Lower leg skin (tissue), 4 donors: ENCODE measurements around the gene DHRS4L2. TPM values are rescaled to one million over a fixed set of nuclear protein-coding genes. Genes with fewer than 3 reads are reported as not detected.
"Not testable (repeated sequence)": the region's sequence is repeated elsewhere in the genome, so short reads cannot be mapped to it uniquely, and the experiment has no call there.

Source experiments
- DNase-seq, 2 donors: peaks; one replicate each; pipeline ENCODE4 v3.0.0-alpha.2; 2019; ENCODE audit warnings: low spot score in 2 of 2
- H3K4me3 ChIP-seq: fragments of 200-600 bp; sonication (generic); 2 replicates; pipeline ENCODE4 v1.5.1; 2017; ENCODE audit warnings: mild to moderate bottlenecking, low read depth; ENCODE audit not compliant: poor library complexity, severe bottlenecking
- CTCF ChIP-seq, 3 donors: fragments of 450-650 bp; IDR thresholded peaks; one replicate each; pipeline ENCODE4 v1.5.1; 2016; ENCODE audit warnings: antibody characterized with exemption in 3 of 3, mild to moderate bottlenecking in 3 of 3, moderate library complexity in 2 of 3
- POLR2A ChIP-seq, 2 donors: fragments of 450-650 bp; IDR thresholded peaks; one replicate each; pipeline ENCODE4 v1.6.1; 2016 to 2017; ENCODE audit warnings: antibody characterized with exemption in 2 of 2, mild to moderate bottlenecking in 1 of 2, moderate library complexity in 1 of 2
- WGBS, 2 donors: methylation state at CpG; one replicate each; pipeline ENCODE4 v1.1.5; 2018; 5-methylcytosine and 5-hydroxymethylcytosine counted together
- intact Hi-C: fragments of 100-400 bp; cut with DNase I; formaldehyde crosslinking; loops from one replicate; pipeline ENCODE4 v1.15.0; 2023; ENCODE audit warnings: low total_unique reads
- total RNA-seq, 4 donors: library from RNA; depleted of rRNA; stranded (reverse); fragments of >200 nt; gene quantifications; one replicate each; pipeline ENCODE4 v1.1.0, GENCODE V29; 2016

DHRS4L2 gene
- total RNA-seq, 4 donors from 2014 or later: 15.8 to 40.4 (median 23.3) TPM

GRCh38 chr14:24020520-24020919 lies 31.8 kb downstream of the DHRS4L2 start:
- H3K4me3 ChIP-seq, intact Hi-C loops, DNase-seq: not testable (repeated sequence)
- WGBS, 2 donors: 74 to 75% methylated on average over 3 of the region's 3 CpGs

DNA sequence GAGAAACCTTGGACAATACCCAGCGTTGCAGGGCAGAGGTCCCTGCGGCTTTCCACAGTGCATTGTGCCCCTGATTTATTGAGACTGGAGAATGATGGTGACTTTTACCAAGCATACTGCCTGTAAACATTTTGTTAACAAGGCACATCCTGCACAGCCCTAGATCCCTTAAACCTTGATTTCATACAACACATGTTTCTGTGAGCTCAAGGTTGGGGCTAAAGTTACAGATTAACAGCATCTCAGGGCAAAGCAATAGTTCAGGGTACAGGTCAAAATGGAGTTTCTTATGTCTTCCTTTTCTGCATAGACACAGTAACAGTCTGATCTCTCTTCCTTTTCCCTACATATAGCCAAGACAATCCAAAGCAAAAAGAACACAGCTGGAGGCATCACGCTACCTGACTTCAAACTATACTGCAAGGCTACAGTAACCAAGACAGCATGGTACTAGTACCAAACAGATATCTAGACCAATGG lies 36.2 kb downstream of the DHRS4L2 start:
- 72 to 89% methylated on average over 3 of the region's 3 CpGs for WGBS, 2 donors
- DNase-seq, H3K4me3 ChIP-seq, intact Hi-C loops: not testable (repeated sequence)

- H3K4me3 ChIP-seq, intact Hi-C loops, DNase-seq: not testable (repeated sequence)
- 91 to 93% methylated on average over 2 of the region's 3 CpGs for WGBS, 2 donors
These were observed 41.0 kb downstream of the DHRS4L2 start for GRCh38 chr14:24029687-24030086.

DNA sequence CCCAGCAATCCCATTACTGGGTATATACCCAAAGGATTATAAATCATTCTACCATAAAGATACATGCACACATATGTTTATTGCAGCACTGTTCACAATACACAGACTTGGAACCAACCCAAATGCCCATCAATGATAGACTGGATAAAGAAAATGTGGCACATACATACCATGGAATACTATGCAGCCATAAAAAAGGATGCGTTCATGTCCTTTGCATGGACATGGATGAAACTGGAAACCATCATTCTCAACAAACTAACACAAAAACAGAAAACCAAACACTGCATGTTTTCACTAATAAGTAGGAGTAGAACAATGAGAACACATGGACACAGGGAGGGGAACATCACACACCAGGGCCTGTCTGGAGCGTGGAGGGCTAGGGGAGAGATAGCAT lies 42.6 kb downstream of the DHRS4L2 start:
- H3K4me3 ChIP-seq, intact Hi-C loops, DNase-seq: not testable (repeated sequence)
- WGBS, 2 donors: 88 to 91% methylated on average over 2 of the region's 2 CpGs

GRCh38 chr14:24032727-24033418 lies 44.1 kb downstream of the DHRS4L2 start:
- H3K4me3 ChIP-seq: no peak overlapping the region
- no peak for TF ChIP-seq CTCF (IDR thresholded peaks at IDR 0.05)
- no peak for TF ChIP-seq POLR2A (IDR thresholded peaks at IDR 0.05)
- peak in 1 of 2 donors; percentile 74 for DNase-seq
- intact Hi-C loops: no loop called here
- 40 to 69% methylated on average over 2 of the region's 2 CpGs for WGBS, 2 donors

GRCh38 chr14:24035769-24036168 lies 47.0 kb downstream of the DHRS4L2 start:
- DNase-seq, intact Hi-C loops, H3K4me3 ChIP-seq: not testable (repeated sequence)
- 39 to 64% methylated on average over 3 to 4 of the region's 4 CpGs for WGBS, 2 donors

DNA sequence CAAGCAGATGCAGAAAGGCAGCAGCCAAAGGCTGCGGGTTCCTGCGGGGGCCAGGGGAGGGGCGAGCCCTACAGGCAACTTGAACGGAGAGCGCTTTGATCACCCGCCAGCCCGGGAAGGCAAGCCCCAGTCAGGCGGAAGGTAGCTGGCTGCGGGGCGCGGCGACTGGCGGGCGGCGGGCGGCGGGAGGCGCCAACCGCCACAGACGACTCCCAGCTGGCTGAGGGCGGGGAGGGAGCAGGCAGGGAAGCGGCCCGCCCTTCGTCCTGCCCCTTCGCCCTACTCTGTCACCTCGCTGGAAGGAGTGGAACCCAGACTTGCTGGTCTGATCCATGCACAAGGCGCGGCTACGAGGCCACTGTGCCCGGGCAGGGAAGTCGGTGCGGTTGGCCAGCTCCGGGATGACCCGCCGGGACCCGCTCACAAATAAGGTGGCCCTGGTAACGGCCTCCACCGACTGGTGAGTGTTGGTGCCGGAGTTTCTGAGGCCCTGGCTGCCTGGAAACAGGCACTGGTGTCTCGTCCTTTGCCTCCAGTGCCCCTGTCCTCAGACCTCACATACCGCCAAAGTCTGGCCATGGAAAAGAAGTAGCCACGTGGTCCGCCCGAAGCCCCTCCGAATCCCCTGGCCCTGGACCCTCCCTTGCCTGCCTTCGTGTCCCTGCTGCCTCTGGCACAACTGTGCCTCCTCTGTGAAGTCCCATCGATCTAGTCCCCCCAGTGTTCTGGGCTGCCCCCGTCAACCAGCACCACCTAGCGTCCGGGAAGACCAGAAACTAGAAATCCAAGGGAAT lies 47.6 kb downstream of the DHRS4L2 start:
- peak overlapping the region; percentile 48 for H3K4me3 ChIP-seq
- peak in 1 of 3 donors; percentile 42 for TF ChIP-seq CTCF (IDR thresholded peaks at IDR 0.05)
- TF ChIP-seq POLR2A (IDR thresholded peaks at IDR 0.05): no peak
- WGBS, 2 donors: 1% methylated on average over 26 to 42 of the region's 50 CpGs
- DNase-seq: peak; percentile 88 to 95
- intact Hi-C loops: no loop called here

DNA sequence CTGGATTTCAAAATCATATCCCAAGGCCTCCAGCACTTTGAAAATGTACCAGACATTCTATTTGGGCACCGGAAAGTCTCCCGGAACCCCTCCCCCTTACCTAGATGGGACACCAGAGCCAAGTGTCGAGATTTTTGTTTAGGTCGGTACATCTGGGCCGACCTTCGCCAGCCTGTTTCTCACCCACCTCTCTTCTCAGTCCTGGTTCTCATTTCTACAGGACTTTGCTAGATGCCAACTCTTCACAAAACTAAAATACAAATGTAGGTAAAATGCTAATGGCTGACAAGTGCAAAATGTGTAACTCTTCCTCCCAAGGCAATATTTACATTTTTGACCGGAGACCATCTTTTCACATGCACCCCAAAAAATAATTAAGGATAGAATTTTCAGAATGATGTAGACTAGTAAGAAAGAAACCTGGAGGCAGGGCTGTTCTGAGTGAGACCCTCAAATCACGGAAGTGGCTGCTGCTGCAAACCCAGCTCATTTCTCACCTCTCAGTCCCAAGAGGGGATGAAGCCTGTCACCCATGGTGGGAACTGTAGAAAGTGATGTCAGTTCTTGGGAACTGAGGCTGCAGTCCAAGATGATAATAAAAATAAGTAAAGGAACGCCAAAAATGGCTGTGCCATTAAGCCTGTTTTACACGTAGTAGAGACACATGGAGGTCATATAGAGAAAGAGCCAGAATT lies 48.4 kb downstream of the DHRS4L2 start:
- WGBS, 2 donors: 34 to 36% methylated on average over 10 of the region's 10 CpGs
- H3K4me3 ChIP-seq, intact Hi-C loops: not testable (repeated sequence)

More for the DNA sequence above, 48.4 kb downstream of the DHRS4L2 start:
- not testable (repeated sequence) for DNase-seq
